Stomach (tissue), 9 donors: ENCODE data around the gene KRTAP10-10. TPM values are rescaled to one million over a fixed set of nuclear protein-coding genes. Genes with fewer than 3 reads are reported as not detected.
"Not testable (repeated sequence)": the region's sequence is repeated elsewhere in the genome, so short reads cannot be mapped to it uniquely, and the experiment has no call there.

Source experiments
- DNase-seq, 2 donors: peaks; one replicate each; pipeline versions ENCODE4 v3.0.0 to v3.0.0-alpha.2; 2013 to 2019
- H3K27ac ChIP-seq, 5 donors: fragments of 200-600 bp in 4 of 5; sonication (generic) in 4 of 5; one replicate each; pipeline ENCODE4 v1.5.1; 2013 to 2019; ENCODE audit warnings: mild to moderate bottlenecking in 1 of 5, moderate library complexity in 1 of 5
- H3K27me3 ChIP-seq, 3 donors: fragments of 200-600 bp; sonication (generic); one replicate each; pipeline ENCODE4 v1.5.1; 2017 to 2019; ENCODE audit warnings: mixed run types in 1 of 3
- H3K36me3 ChIP-seq, 4 donors: fragments of 200-600 bp; sonication (generic); 1 replicate in 3 of 4; 2 replicates in 1 of 4; pipeline ENCODE4 v1.5.1; 2016 to 2019
- H3K4me1 ChIP-seq, 4 donors: fragments of 200-600 bp; sonication (generic); one replicate each; pipeline ENCODE4 v1.5.1; 2016 to 2019
- H3K4me3 ChIP-seq, 4 donors: fragments of 200-600 bp; sonication (generic) in 3 of 4; one replicate each; pipeline ENCODE4 v1.5.1; 2016 to 2019; ENCODE audit warnings: mild to moderate bottlenecking in 1 of 4
- H3K9me3 ChIP-seq, 4 donors: fragments of 200-600 bp; sonication (generic); one replicate each; pipeline ENCODE4 v1.5.1; 2016 to 2019
- CTCF ChIP-seq, 7 experiments: fragments of 450-650 bp in 4 of 7; fragments of 200-600 bp in 3 of 7; sonication (generic) in 3 of 7; IDR thresholded peaks; one replicate each; pipeline ENCODE4 v1.5.1; 2016 to 2019; ENCODE audit warnings: antibody characterized with exemption in 7 of 7, control low read depth in 2 of 7, mild to moderate bottlenecking in 1 of 7
- EP300 ChIP-seq: sonication (generic); formaldehyde crosslinking; IDR thresholded peaks from one replicate; pipeline ENCODE4 v1.6.1; 2017; ENCODE audit warnings: antibody characterized with exemption
- POLR2A ChIP-seq, 4 donors: fragments of 450-650 bp; IDR thresholded peaks; one replicate each; pipeline ENCODE4 v1.6.1; 2016; ENCODE audit warnings: antibody characterized with exemption in 4 of 4, control low read depth in 2 of 4, mild to moderate bottlenecking in 1 of 4, moderate library complexity in 1 of 4
- POLR2AphosphoS5 ChIP-seq, 3 donors: sonication (generic); formaldehyde crosslinking; IDR thresholded peaks; one replicate each; pipeline ENCODE4 v1.6.1; 2016; ENCODE audit warnings: antibody characterized with exemption in 3 of 3
- WGBS, 5 donors: extraction: QIAGEN DNeasy Blood & Tissue Kit in 3 of 5; methylation state at CpG; one replicate each; pipeline versions ENCODE4 v1.1.5 to v1.1.7; 2013 to 2018; 5-methylcytosine and 5-hydroxymethylcytosine counted together
- intact Hi-C: fragments of 100-400 bp; cut with DNase I; formaldehyde crosslinking; loops from one replicate; pipeline ENCODE4 v1.15.1; 2023; ENCODE audit warnings: low total_unique reads
- polyA plus RNA-seq, 3 donors: library from polyadenylated mRNA; stranded (reverse); fragments of 200-250 nt; gene quantifications; one replicate each; pipeline ENCODE4 v1.2.3, GENCODE V29; 2013
- total RNA-seq, 5 donors: library from RNA; depleted of rRNA; stranded (reverse); fragments of >200 nt; gene quantifications; one replicate each; pipeline versions ENCODE4 v1.1.0 to v1.2.3, GENCODE V29; 2014 to 2016
- donor health status: healthy with polysubstance abuse.
- donor health status: Bipolar disorder and iron deficiency.
- donor health status: healthy.

KRTAP10-10 gene
- total and polyA plus RNA-seq, 8 donors: not detected

GRCh38 chr21:44596068-44596725, 41.0 kb upstream of the KRTAP10-10 start:
- Histone ChIP-seq H3K36me3 (no peaks in the 10 kb centered on the region), H3K4me1 (no peaks in the 10 kb centered on the region), H3K9me3 (peaks cover 0 to 17% (median 1%) of the 10 kb centered on the region in 4 donors), H3K27me3 (peaks cover 0 to 46% (median 7%) of the 10 kb centered on the region in 3 donors), H3K4me3 (no peak overlapping the region), H3K27ac (no peak overlapping the region)
- intact Hi-C loops: no loop called here
- DNase-seq: no peak
- TF ChIP-seq POLR2A (IDR thresholded peaks at IDR 0.05) (no peak), POLR2AphosphoS5 (IDR thresholded peaks at IDR 0.05) (no peak), EP300 (no peak), CTCF (IDR thresholded peaks at IDR 0.05) (no peak)
- whole genome bisulfite sequencing, 5 donors: 74 to 84% (median 76%) methylated on average over 6 to 9 of the region's 9 CpGs

DNA sequence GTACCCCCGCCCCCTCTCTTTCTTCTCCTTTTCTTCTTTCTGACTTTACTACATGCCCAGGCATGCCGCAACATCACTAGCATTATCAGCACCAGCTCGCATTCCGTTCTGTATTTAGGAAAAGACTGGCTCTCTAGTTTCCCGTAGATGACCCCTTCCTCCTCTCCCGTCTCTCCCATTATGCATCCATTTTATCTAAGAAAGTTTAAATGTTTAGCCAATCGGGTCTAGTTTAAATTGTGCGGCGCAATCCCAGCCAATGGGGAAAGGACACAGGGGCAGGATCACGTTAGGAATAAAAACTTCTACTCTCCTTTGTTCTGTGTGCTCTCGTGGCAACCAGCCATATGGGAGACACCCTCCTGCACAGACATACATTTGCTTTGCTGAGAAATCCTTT, 39.1 kb upstream of the KRTAP10-10 start:
- TF ChIP-seq POLR2A (IDR thresholded peaks at IDR 0.05) (no peak), CTCF (IDR thresholded peaks at IDR 0.05) (no peak), POLR2AphosphoS5 (IDR thresholded peaks at IDR 0.05) (no peak), EP300 (no peak)
- no peak overlapping the region for H3K4me3 ChIP-seq
- no peak overlapping the region for H3K27ac ChIP-seq
- H3K36me3 ChIP-seq: no peaks in the 10 kb centered on the region
- intact Hi-C loops: no loop called here
- H3K9me3 ChIP-seq: peaks cover 0 to 17% (median 1%) of the 10 kb centered on the region in 4 donors
- DNase-seq: no peak
- WGBS, 5 donors: 68 to 75% (median 73%) methylated on average over 11 of the region's 11 CpGs
- H3K27me3 ChIP-seq: peaks cover 0 to 48% (median 10%) of the 10 kb centered on the region in 3 donors
- H3K4me1 ChIP-seq: no peaks in the 10 kb centered on the region

GRCh38 chr21:44599264-44600029, 37.7 kb upstream of the KRTAP10-10 start:
- Histone ChIP-seq H3K27me3 (peaks cover 0 to 57% (median 10%) of the 10 kb centered on the region in 3 donors), H3K4me1 (no peaks in the 10 kb centered on the region), H3K9me3 (peaks cover 0 to 25% (median 1%) of the 10 kb centered on the region in 4 donors), H3K36me3 (no peaks in the 10 kb centered on the region), H3K4me3 (no peak overlapping the region), H3K27ac (no peak overlapping the region)
- DNase-seq: no peak
- TF ChIP-seq EP300 (no peak), POLR2A (IDR thresholded peaks at IDR 0.05) (no peak), POLR2AphosphoS5 (IDR thresholded peaks at IDR 0.05) (no peak), CTCF (IDR thresholded peaks at IDR 0.05) (no peak)
- 80 to 86% (median 83%) methylated on average over 8 of the region's 8 CpGs for WGBS, 5 donors
- intact Hi-C loops: no loop called here

- H3K4me3 ChIP-seq, intact Hi-C loops, H3K36me3 ChIP-seq, H3K27ac ChIP-seq, DNase-seq, H3K4me1 ChIP-seq: not testable (repeated sequence)
- WGBS, 5 donors: 53 to 73% (median 62%) methylated on average over 15 to 23 of the region's 23 CpGs
- H3K27me3 ChIP-seq: peaks cover 0 to 57% (median 13%) of the 10 kb centered on the region in 3 donors
- H3K9me3 ChIP-seq: peaks cover 0 to 27% (median 1%) of the 10 kb centered on the region in 4 donors
These were observed 36.8 kb upstream of the KRTAP10-10 start, which contains the start of gene KRTAP10-7 for GRCh38 chr21:44600118-44600978. TSS of gene KRTAP10-7 (plus strand) at chr21:44600597. CDS start at chr21:44600622, 25 bp downstream.

DNA sequence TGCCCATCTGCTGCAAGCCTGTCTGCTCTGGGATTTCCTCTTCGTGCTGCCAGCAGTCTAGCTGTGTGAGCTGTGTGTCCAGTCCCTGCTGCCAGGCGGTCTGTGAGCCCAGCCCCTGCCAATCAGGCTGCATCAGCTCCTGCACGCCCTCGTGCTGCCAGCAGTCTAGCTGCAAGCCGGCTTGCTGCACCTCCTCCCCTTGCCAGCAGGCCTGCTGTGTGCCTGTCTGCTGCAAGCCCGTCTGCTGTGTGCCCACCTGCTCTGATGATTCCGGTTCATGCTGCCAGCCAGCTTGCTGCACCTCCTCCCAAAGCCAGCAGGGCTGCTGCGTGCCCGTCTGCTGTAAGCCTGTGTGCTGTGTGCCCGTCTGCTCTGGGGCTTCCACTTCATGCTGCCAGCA, 36.1 kb upstream of the KRTAP10-10 start:
- DNase-seq, H3K36me3 ChIP-seq, intact Hi-C loops, H3K27ac ChIP-seq, H3K4me3 ChIP-seq, H3K4me1 ChIP-seq: not testable (repeated sequence)
- Histone ChIP-seq H3K9me3 (peaks cover 0 to 27% (median 1%) of the 10 kb centered on the region in 4 donors), H3K27me3 (peaks cover 0 to 55% (median 13%) of the 10 kb centered on the region in 3 donors)
- 51 to 78% (median 69%) methylated on average over 3 to 10 of the region's 10 CpGs for WGBS, 5 donors
